ENCODE data around the gene THSD1. TPM values are rescaled to one million over a fixed set of nuclear protein-coding genes. Genes with fewer than 3 reads are reported as not detected.
A peak's percentile ranks its signal among the peaks of the same experiment; 100 is the strongest.
"Not testable (repeated sequence)": the region's sequence is repeated elsewhere in the genome, so short reads cannot be mapped to it uniquely, and the experiment has no call there.

The THSD1 gene
- polyA plus RNA-seq, 1 donor from 2014 or later: 0.15 TPM

DNA sequence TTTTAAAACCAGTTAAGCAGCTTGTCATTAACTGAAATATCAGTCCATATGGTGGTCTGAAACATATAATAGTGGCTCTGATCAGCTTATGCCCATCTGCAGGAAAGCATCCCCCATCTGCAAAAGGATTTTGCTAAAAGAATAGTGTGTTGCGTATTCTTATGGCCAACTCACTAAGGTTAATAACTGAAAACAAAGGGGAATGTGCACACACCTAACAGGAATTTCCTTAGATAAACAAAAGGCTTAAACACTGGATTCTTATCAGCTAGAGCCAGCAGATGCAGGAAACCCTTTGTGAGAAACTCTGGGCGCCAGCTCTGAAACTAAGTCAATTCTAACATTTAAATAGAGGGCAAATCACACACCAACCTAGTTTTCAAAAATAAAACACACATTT, 22.3 kb upstream of the THSD1 start:
- peaks cover 2% of the 10 kb centered on the region for H3K36me3 Mint-ChIP-seq
- no peaks in the 10 kb centered on the region for H3K9me3 Mint-ChIP-seq
- no peaks in the 10 kb centered on the region for H3K27me3 Mint-ChIP-seq
- no peak overlapping the region for H3K4me3 Mint-ChIP-seq
- H3K4me1 Mint-ChIP-seq: no peaks in the 10 kb centered on the region
- no peak overlapping the region for H3K27ac Mint-ChIP-seq

DNA sequence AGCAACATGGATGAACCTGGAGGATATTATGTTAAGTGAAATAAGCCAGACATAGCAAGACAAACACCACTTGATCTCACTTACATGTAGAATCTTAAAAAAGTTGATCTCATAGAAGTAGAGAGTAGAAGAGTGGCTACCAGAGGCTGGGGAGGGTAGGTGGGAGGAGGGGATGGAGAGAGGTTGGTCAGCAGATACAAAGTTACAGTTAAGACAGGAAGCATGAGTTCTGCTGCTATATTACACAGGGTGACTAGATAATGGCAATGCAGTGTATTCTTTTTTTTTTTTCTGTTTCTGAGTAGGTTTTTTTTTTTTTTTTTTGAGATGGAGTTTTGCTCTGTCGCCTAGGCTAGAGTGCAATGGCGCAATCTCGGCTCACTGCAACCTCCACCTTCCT, 15.2 kb upstream of the THSD1 start:
- Mint-ChIP-seq H3K27me3 (no peaks in the 10 kb centered on the region), H3K36me3 (peaks cover 14% of the 10 kb centered on the region)

DNA sequence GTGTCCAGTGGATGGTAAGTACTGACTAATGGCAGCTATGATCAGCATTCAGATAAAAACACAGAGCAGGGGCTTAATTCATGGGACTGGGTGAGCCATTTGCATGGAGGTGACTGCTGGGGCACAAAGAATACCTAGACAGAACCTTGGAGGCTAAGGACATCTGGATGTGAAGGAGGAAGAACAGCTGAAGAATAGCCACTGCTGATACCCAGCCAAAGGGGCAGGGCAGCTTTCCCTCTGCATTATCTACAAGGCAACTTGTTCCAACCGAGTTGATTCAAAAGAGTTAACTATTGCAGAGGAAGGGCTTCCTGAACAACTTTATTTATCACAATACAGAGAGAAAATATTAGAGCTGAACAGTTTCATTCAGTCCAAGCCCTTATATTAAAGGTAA, 13.1 kb upstream of the THSD1 start:
- Mint-ChIP-seq H3K4me3 (no peak overlapping the region), H3K27ac (peak overlapping the region in 1 of 3 donors; percentile 50)

More for the DNA sequence above, 15.2 kb upstream of the THSD1 start:
- Mint-ChIP-seq H3K9me3 (no peaks in the 10 kb centered on the region), H3K4me3 (no peak overlapping the region), H3K4me1 (peaks cover 1 to 4% (median 2%) of the 10 kb centered on the region in 3 donors), H3K27ac (peak overlapping the region in 1 of 3 donors; percentile 73)

DNA sequence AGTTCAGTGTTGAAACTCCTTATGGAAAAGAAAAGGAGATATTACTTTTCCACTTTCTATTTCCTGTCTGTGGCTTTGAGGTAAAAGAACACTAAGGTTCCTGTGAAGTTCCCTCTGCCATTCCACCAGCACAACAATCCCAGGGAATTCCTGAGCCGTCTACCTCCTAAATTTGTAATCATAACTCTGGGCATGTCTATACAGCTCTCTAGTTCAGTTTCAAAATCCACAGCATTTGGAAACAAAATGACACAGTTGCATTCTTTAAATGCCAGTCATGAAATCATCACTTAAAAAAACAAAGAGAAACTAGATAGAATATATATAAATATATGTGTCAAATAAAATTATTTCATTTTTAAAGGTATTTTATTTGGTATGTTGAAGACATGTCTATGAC, 9.0 kb upstream of the THSD1 start:
- Mint-ChIP-seq H3K4me3 (no peak overlapping the region), H3K4me1 (peaks cover 0 to 4% (median 2%) of the 10 kb centered on the region in 3 donors), H3K27ac (no peak overlapping the region), H3K9me3 (no peaks in the 10 kb centered on the region), H3K27me3 (no peaks in the 10 kb centered on the region), H3K36me3 (peaks cover 13% of the 10 kb centered on the region)

More for the DNA sequence above, 13.1 kb upstream of the THSD1 start:
- H3K27me3 Mint-ChIP-seq: no peaks in the 10 kb centered on the region
- H3K4me1 Mint-ChIP-seq: peaks cover 1 to 4% (median 2%) of the 10 kb centered on the region in 3 donors
- peaks cover 18% of the 10 kb centered on the region for H3K36me3 Mint-ChIP-seq
- H3K9me3 Mint-ChIP-seq: no peaks in the 10 kb centered on the region

DNA sequence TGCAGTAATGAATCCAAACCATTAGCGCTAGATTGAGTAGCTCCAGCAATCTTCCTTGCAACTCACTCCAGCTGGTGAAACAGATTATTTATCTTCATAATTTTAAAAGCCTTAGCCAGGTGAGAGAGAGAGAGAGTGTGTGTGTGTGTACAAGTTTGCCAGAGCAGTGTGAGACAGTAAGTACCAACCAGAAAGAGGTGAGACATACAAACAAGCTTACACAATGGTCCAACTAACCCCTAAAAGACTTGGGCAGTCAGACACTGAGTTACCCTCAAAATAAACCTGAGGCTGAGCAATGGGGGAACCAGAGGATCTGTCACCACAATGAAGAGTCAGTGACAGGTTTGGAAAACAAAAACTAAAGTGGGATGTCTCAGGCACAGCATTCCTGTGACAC, 8.1 kb upstream of the THSD1 start:
- Mint-ChIP-seq H3K9me3 (no peaks in the 10 kb centered on the region), H3K27me3 (no peaks in the 10 kb centered on the region), H3K4me3 (no peak overlapping the region), H3K4me1 (no peaks in the 10 kb centered on the region), H3K36me3 (peaks cover 12% of the 10 kb centered on the region), H3K27ac (no peak overlapping the region)

DNA sequence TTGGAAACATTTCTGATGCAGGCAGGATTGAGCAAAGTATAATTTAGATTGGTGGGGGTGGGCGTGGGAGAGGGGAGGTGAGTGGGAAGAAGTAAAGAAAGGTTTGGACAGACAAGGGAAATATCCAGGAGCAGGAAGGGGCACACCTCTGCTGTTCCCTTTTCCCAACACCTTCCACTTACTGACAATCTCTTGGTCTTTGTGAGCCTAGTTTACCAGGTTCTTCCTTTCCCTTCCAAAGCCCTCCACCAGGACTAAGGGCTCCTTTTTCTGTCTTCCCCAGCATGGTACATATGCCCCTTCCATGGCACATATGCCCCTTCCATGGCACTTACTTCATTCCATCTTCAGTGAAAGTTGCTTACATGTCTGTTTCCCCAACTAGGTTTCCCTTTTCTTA, 6.2 kb upstream of the THSD1 start:
- Mint-ChIP-seq H3K27ac (peak overlapping the region in 1 of 3 donors; percentile 59), H3K9me3 (peaks cover 0 to 2% (median 0%) of the 10 kb centered on the region in 3 donors), H3K36me3 (peaks cover 10% of the 10 kb centered on the region), H3K27me3 (no peaks in the 10 kb centered on the region), H3K4me3 (no peak overlapping the region), H3K4me1 (no peaks in the 10 kb centered on the region)

DNA sequence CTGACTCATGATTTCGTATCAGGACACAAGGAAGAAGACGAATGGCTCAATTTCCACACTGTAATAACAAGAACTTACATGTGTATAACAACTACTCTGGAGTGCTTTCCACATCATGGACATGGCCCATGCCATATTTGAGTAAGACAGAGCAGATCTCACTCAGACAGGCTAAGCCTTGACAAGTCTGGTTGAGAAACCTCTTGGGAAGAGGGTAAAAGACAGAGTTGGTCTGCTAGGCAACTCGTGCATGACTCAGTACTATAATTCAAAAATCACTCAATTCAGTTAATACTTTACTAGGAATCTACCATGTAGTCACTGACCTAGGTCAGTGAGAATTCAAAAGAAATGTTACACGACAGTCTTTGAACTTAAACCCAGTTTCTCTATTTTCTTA, 5.7 kb upstream of the THSD1 start:
- no peaks in the 10 kb centered on the region for H3K4me1 Mint-ChIP-seq
- H3K9me3 Mint-ChIP-seq: peaks cover 0 to 6% (median 0%) of the 10 kb centered on the region in 3 donors
- H3K4me3 Mint-ChIP-seq: no peak overlapping the region
- H3K36me3 Mint-ChIP-seq: peaks cover 10% of the 10 kb centered on the region
- H3K27ac Mint-ChIP-seq: peak overlapping the region in 1 of 3 donors; percentile 32
- no peaks in the 10 kb centered on the region for H3K27me3 Mint-ChIP-seq

DNA sequence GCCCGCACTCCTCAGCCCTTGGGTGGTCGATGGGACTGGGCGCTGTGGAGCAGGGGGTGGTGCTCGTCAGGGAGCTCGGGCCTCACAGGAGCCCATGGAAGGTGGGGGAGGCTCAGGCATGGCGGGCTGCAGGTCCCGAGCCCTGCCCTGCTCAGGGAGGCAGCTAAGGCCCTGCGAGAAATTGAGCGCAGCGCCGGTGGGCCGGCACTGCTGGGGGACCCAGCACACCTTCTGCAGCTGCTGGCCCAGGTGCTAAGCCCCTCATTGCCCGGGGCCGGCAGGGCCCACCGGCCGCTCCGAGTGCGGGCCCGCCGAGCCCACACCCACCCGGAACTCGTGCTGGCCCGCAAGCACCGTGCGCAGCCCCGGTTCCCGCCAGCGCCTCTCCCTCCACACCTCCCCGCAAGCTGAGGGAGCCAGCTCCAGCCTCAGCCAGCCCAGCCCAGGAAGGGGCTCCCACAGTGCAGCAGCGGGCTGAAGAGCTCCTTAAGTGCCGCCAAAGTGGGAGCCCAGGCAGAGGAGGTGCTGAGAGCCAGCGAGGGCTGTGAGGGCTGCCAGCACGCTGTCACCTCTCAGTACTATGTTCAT, 2.2 kb upstream of the THSD1 start:
- not testable (repeated sequence) for H3K4me3 Mint-ChIP-seq, H3K27ac Mint-ChIP-seq, H3K36me3 Mint-ChIP-seq, H3K9me3 Mint-ChIP-seq
- H3K27me3 Mint-ChIP-seq: peaks cover 17% of the 10 kb centered on the region
- peaks cover 12 to 13% (median 12%) of the 10 kb centered on the region in 3 donors for H3K4me1 Mint-ChIP-seq

DNA sequence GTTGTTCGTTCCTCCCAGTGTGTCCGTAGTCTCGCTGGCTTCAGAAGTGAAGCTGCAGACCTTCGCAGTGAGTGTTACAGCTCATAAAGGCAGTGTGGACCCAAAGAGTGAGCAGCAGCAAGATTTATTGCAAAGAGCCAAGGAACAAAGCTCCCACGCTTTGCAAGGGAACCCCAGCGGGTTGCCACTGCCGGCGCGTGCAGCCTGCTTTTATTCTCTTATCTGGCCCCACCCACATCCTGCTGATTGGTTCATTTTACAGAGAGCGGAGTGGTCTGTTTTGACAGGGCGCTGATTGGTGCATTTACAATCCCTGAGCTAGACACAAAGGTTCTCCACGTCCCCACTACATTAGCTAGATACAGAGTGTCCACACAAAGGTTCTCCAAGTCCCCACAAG, 1.5 kb upstream of the THSD1 start:
- Mint-ChIP-seq H3K4me1 (peaks cover 12 to 15% (median 12%) of the 10 kb centered on the region in 3 donors), H3K27me3 (peaks cover 19% of the 10 kb centered on the region), H3K4me3 (peak overlapping the region in 2 of 4 donors; percentile 9 to 39)
- H3K27ac Mint-ChIP-seq, H3K36me3 Mint-ChIP-seq, H3K9me3 Mint-ChIP-seq: not testable (repeated sequence)

DNA sequence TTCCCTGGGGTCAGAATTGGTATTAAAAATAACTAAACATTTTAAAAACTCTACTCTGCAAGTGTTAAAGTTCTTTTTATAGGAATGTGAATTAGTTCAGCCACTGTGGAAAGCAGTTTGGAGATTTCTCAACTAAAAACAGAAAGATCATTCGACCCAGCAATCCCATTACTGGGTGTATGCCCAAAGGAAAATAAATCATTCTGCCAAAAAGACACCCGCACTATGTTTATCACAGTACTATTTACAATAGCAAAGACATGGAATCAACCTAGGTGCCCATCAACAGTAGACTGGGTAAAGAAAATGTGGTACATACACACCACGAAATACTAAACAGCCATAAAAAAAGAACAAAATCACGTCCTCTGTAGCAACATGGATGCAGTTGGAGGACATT, 657 bp upstream of the THSD1 start:
- Mint-ChIP-seq H3K9me3 (peaks cover 0 to 6% (median 0%) of the 10 kb centered on the region in 3 donors), H3K36me3 (peaks cover 3% of the 10 kb centered on the region), H3K4me3 (peak overlapping the region in 3 of 4 donors; percentile 18 to 50 (median 46)), H3K27ac (no peak overlapping the region), H3K27me3 (peaks cover 19% of the 10 kb centered on the region), H3K4me1 (peaks cover 12 to 15% (median 12%) of the 10 kb centered on the region in 3 donors)

DNA sequence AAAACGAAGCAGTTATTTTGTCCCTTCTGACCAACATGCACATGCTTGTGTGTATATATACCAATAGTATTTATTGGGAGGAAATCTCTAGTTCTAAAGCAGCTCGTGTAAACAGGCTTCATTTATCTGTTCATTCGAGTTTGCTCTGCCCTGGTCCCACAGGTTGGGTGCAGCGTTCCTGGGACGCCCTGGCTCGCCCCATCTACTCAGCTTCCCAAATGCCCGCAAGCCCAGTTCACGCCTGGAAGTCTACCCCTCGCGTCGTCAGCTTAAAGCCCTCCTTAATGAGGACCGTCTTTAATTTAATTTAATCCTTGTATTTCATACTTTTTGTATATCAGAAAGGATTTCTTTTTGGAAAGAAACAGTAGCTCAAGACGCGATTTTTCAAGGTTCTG, 604 bp downstream of the THSD1 start:
- peaks cover 19% of the 10 kb centered on the region for H3K27me3 Mint-ChIP-seq
- peaks cover 12 to 15% (median 12%) of the 10 kb centered on the region in 3 donors for H3K4me1 Mint-ChIP-seq
- H3K9me3 Mint-ChIP-seq: peaks cover 0 to 6% (median 0%) of the 10 kb centered on the region in 3 donors
- no peaks in the 10 kb centered on the region for H3K36me3 Mint-ChIP-seq
- no peak overlapping the region for H3K27ac Mint-ChIP-seq
- H3K4me3 Mint-ChIP-seq: peak overlapping the region; percentile 6 to 92 (median 80)

DNA sequence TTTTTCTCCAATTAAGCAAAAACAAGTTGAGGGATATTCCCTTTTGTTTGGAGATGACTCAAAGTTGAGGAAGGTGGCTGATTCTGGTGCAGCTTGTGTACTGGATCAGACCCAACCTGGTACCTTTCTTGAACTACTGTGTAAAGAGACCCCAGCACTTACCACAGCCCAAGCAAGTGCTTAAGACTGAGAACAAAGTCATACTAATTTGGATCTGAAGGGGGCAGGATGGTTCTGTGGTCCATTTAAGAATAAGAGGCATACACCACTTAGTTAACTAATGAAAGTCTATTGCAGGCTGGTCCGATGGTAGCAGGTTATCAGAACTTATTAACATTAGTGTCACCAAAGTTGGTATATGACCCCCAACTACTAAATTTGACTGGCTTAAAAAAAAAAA, 6.3 kb downstream of the THSD1 start:
- Mint-ChIP-seq H3K4me3 (no peak overlapping the region), H3K27ac (no peak overlapping the region), H3K27me3 (peaks cover 22% of the 10 kb centered on the region), H3K9me3 (peaks cover 0 to 3% (median 0%) of the 10 kb centered on the region in 3 donors), H3K36me3 (peaks cover 3% of the 10 kb centered on the region), H3K4me1 (peaks cover 7 to 9% (median 8%) of the 10 kb centered on the region in 3 donors)

DNA sequence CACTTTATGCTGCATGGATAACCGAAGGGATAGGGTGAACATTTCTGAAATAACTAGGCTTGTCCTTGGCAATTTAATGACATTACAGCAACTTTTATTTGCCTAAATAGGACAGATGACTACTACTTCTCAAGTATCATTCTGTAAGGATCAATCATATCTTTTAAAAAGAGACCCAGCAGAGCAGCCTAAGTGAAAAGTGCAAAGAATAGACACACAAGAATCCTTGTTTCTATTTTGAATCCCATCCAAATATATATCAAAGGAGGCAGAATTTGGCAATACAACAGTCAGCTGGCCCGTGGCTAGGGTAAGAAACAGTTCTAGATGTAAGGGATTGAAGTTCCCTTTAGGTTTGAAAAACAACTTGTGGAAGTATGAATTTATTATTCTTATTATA, 6.9 kb downstream of the THSD1 start:
- no peak overlapping the region for H3K27ac Mint-ChIP-seq
- H3K27me3 Mint-ChIP-seq: peaks cover 18% of the 10 kb centered on the region
- H3K36me3 Mint-ChIP-seq: peaks cover 3% of the 10 kb centered on the region
- no peak overlapping the region for H3K4me3 Mint-ChIP-seq
- H3K9me3 Mint-ChIP-seq: peaks cover 0 to 3% (median 0%) of the 10 kb centered on the region in 3 donors
- peaks cover under 1 to 3% (median under 1%) of the 10 kb centered on the region in 3 donors for H3K4me1 Mint-ChIP-seq

DNA sequence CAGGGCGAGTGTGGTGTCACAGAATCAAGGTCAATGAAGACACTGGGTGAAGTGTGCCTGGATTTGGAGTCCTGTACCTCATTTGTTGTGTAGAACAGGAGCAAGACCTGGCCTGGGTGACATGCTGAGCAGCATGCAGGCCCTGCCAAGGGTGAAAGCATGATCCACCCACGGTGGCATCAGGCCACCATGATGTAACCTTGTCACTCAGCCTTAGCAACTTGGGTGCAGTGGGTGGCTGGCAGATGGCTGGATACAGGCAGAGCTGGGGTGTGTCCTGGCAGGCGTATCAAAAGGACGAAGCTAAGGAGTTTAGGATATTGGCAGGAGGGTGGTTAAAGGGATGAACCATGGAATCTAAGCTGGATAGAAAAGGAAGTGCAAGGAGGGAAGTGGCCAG, 10.3 kb downstream of the THSD1 start:
- peaks cover 14% of the 10 kb centered on the region for H3K27me3 Mint-ChIP-seq
- H3K36me3 Mint-ChIP-seq: peaks cover 6% of the 10 kb centered on the region
- H3K4me3 Mint-ChIP-seq: no peak overlapping the region
- peaks cover 0 to 3% (median 0%) of the 10 kb centered on the region in 3 donors for H3K9me3 Mint-ChIP-seq
- H3K4me1 Mint-ChIP-seq: no peaks in the 10 kb centered on the region
- no peak overlapping the region for H3K27ac Mint-ChIP-seq

DNA sequence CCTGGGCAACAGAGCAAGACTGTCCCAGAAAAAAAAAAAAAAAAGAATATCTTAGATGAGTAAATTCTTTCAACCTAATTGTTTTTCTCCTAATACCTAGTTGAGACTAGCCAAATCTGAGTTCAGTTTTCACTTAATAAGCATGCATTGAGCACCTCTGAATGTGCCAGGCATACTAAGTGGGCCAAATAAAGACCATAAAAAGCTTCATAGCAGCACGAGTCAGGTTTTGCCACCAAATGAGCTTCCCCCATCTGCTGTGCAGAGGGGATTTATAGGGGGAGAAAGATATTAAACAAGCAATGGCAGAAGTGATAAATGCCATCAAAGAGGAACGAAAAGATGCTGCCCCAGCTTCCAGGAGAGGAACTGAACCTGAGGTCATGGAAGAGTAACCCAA, 11.4 kb downstream of the THSD1 start:
- Mint-ChIP-seq H3K27ac (no peak overlapping the region), H3K4me3 (no peak overlapping the region), H3K27me3 (peaks cover 12% of the 10 kb centered on the region), H3K4me1 (no peaks in the 10 kb centered on the region), H3K9me3 (peaks cover 0 to 3% (median 0%) of the 10 kb centered on the region in 3 donors), H3K36me3 (peaks cover 6% of the 10 kb centered on the region)

Measured in IgD-negative memory B cell (primary cell).